ENCODE measurements around the gene SLC25A51.

GRCh38 chr9:37905131-37905505 lies 1.2 kb upstream of the SLC25A51 start:
- TF ChIP-seq CTCF (IDR thresholded peaks at IDR 0.05) (no peak), POLR2A (IDR thresholded peaks at IDR 0.05) (no peak), POLR2AphosphoS5 (IDR thresholded peaks at IDR 0.05) (no peak)
